ENCODE measurements around the gene LRMDA. TPM values are rescaled to one million over a fixed set of nuclear protein-coding genes. Genes with fewer than 3 reads are reported as not detected.

Gene LRMDA
- total and polyA plus RNA-seq, 12 donors = 30.7 to 132 (median 78.1) TPM

DNA sequence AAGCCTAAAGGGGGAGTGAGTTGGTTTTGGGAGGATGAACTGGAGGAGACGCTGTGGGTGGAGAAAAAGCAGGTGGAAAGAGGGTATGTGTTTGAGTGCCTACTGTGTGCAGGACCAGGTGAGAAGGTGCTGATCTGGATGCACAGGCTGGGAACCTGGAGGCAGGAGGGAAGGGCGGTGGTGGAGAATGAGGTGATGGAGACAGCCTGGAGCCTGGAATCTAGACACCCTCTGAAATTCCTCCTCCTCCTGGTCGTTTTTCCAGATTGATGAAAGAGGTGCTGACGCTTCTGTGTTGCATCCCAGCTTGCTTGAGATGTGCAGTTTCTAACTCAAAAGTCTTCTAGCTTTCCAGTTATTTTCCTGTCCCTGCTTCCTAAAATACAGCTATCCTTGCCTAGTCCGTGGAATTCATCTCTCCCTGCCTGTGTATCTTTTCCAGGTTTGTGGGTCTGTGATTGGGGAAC, 67.5 kb downstream of the LRMDA start:
- H3K27ac ChIP-seq = peak overlapping the region in 3 of 5 donors; percentile 17 to 82 (median 77)

DNA sequence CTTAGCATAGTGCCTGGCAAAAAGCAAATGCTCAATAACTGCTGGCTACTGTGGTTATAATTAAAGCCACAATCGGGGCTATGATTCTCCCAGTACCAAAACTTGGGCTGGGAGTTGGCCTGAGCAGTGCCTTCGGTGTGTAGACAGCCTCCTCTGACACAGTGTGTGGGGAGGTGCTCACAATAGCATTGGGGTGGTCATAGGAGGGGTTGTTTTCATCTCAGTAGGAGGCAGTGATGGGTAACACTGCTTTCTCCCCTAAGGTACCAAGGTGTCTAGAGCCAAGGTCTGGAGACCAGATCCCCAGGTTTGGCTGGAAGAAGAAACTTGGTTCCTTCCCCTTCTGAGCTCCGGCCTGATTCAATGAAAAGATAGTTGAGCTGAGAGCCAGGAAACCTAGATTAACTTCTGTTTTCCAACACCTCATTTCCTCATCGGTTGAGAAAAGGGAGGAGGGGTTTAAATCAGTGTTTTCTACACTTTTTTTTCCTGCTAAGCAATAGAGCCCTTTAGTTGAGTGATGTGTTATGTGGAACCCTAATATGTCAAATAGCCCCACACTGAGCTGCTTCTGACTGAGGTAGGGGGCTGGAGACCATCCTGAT, 68.2 kb downstream of the LRMDA start:
- no peak for TF ChIP-seq POLR2A (IDR thresholded peaks at IDR 0.05)
- peaks cover 14 to 30% of the 10 kb centered on the region in 2 donors for H3K4me1 ChIP-seq (replicated peaks in 1 of 2)
- 56 to 66% (median 61%) methylated on average over 2 to 4 of the region's 4 CpGs for WGBS, 4 donors
- no peak overlapping the region for H3K4me3 ChIP-seq
- DNase-seq = no peak
- H3K9me3 ChIP-seq (replicated peaks in 1 of 3) = no peaks in the 10 kb centered on the region
- H3K36me3 ChIP-seq (replicated peaks in 1 of 2) = no peaks in the 10 kb centered on the region
- intact Hi-C loops (cut with DNase I) = loop anchor here in 1 of 2 donors (10.0 kb wide), 1 partner anchor 95 kb away; the partner anchor contains the start of gene ZNF503
- no peaks in the 10 kb centered on the region for H3K27me3 ChIP-seq
- peak overlapping the region in 2 of 5 donors; percentile 77 to 82 for H3K27ac ChIP-seq

More for the DNA sequence above, 67.5 kb downstream of the LRMDA start:
- H3K27me3 ChIP-seq = no peaks in the 10 kb centered on the region
- no peaks in the 10 kb centered on the region for H3K9me3 ChIP-seq (replicated peaks in 1 of 3)
- WGBS, 4 donors = 46 to 59% (median 53%) methylated on average over 5 of the region's 5 CpGs
- intact Hi-C loops (cut with DNase I) = loop anchor here in 1 of 2 donors (10.0 kb wide), 1 partner anchor 94 kb away; the partner anchor contains the start of gene ZNF503
- peak in 2 of 7 donors; percentile 20 to 45 for DNase-seq
- no peaks in the 10 kb centered on the region for H3K36me3 ChIP-seq (replicated peaks in 1 of 2)
- H3K4me3 ChIP-seq = no peak overlapping the region
- H3K4me1 ChIP-seq (replicated peaks in 1 of 2) = peaks cover 14 to 33% of the 10 kb centered on the region in 2 donors
- TF ChIP-seq, protein P1, sequence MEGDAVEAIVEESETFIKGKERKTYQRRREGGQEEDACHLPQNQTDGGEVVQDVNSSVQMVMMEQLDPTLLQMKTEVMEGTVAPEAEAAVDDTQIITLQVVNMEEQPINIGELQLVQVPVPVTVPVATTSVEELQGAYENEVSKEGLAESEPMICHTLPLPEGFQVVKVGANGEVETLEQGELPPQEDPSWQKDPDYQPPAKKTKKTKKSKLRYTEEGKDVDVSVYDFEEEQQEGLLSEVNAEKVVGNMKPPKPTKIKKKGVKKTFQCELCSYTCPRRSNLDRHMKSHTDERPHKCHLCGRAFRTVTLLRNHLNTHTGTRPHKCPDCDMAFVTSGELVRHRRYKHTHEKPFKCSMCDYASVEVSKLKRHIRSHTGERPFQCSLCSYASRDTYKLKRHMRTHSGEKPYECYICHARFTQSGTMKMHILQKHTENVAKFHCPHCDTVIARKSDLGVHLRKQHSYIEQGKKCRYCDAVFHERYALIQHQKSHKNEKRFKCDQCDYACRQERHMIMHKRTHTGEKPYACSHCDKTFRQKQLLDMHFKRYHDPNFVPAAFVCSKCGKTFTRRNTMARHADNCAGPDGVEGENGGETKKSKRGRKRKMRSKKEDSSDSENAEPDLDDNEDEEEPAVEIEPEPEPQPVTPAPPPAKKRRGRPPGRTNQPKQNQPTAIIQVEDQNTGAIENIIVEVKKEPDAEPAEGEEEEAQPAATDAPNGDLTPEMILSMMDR (IDR thresholded peaks at IDR 0.05) = no peak
- no peak for TF ChIP-seq POLR2A (IDR thresholded peaks at IDR 0.05)

DNA sequence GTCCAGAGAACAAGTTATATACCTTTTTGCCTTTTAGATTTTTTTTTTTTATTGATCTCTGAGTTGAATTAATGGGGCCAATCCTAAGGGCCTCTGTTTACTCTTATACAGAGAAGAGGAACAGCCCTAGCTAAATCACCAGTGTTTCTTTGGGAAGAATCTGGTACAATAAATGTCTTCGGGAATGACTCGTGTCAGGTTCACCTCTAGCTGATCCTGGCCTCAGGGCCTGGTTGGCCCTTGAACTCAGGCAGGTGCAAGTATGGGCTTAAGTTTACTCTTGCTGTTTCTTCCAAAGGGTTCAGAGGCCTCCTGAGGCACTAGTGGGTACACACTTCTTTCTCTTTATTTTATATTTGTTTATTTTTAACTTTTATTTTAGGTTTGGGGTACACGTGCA, 71.0 kb downstream of the LRMDA start:
- Histone ChIP-seq H3K9me3 (replicated peaks in 1 of 3) (no peaks in the 10 kb centered on the region), H3K36me3 (replicated peaks in 1 of 2) (no peaks in the 10 kb centered on the region), H3K27me3 (no peaks in the 10 kb centered on the region), H3K27ac (no peak overlapping the region), H3K4me3 (no peak overlapping the region), H3K4me1 (replicated peaks in 1 of 2) (peaks cover 12 to 19% of the 10 kb centered on the region in 2 donors)
- TF ChIP-seq POLR2A (IDR thresholded peaks at IDR 0.05) = no peak
- TF ChIP-seq, protein P1 (IDR thresholded peaks at IDR 0.05) = no peak
- intact Hi-C loops (cut with DNase I) = no loop called here
- WGBS, 4 donors = 95 to 98% (median 96%) methylated on average over 3 of the region's 3 CpGs
- no peak for DNase-seq

DNA sequence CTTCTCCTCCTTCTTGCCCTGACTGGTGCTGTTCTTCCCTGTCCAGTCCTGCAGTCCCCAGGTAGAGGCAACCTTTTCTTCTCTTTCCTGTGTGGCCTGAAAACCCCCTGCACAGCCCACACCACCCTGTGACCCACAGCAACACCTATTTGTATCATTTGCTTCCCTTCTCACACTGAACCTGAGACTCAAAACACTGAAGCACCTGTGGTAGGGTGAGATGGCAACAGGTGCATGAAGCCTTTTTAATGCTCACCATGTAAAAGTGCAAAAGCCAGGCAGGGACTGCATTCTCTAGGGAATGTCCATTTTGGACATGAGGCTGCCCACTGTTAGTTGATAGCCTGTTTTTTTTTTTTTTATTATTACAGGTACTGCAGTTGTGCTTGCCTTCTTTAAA, 71.4 kb downstream of the LRMDA start:
- H3K27ac ChIP-seq = no peak overlapping the region
- intact Hi-C loops (cut with DNase I) = no loop called here
- no peak for DNase-seq
- peaks cover 17 to 23% of the 10 kb centered on the region in 2 donors for H3K4me1 ChIP-seq (replicated peaks in 1 of 2)
- no peaks in the 10 kb centered on the region for H3K9me3 ChIP-seq (replicated peaks in 1 of 3)
- H3K36me3 ChIP-seq (replicated peaks in 1 of 2) = no peaks in the 10 kb centered on the region
- H3K4me3 ChIP-seq = no peak overlapping the region
- TF ChIP-seq POLR2A (IDR thresholded peaks at IDR 0.05) = no peak
- TF ChIP-seq, protein P1 (IDR thresholded peaks at IDR 0.05) = no peak
- no peaks in the 10 kb centered on the region for H3K27me3 ChIP-seq

DNA sequence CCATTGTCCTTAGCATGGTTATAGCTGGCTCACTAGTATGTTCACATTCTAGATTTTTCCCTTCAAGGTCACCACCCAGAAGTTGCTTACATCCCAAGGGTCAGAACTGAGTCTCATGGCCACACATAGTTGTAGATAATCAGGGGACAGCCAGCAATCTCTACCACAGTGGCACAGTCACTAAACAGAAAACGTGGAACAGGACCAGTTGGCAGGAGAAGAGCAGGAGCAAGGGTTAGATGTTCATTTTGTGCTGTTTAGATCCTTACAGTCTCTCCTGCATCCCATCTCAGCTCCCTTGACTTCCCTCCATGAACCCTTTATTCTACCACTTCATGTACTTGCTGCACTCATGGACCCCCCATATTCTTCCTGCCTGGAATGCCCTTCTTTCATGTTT, 73.9 kb downstream of the LRMDA start:
- Histone ChIP-seq H3K27ac (no peak overlapping the region), H3K9me3 (replicated peaks in 1 of 3) (no peaks in the 10 kb centered on the region), H3K4me1 (replicated peaks in 1 of 2) (peaks cover 10 to 27% of the 10 kb centered on the region in 2 donors), H3K27me3 (no peaks in the 10 kb centered on the region), H3K4me3 (no peak overlapping the region), H3K36me3 (replicated peaks in 1 of 2) (no peaks in the 10 kb centered on the region)
- no peak for DNase-seq
- 60 to 88% (median 77%) methylated on average over 1 of the region's 1 CpG for WGBS, 4 donors
- TF ChIP-seq, protein P1 (IDR thresholded peaks at IDR 0.05) = no peak
- TF ChIP-seq POLR2A (IDR thresholded peaks at IDR 0.05) = no peak
- intact Hi-C loops (cut with DNase I) = no loop called here

All from adrenal gland (tissue), 12 donors.